Spleen (tissue), 7 donors: ENCODE results near the gene PHC1.

Experiments used
- CTCF ChIP-seq, 11 experiments: fragments of 200-600 bp in 7 of 11; fragments of 450-650 bp in 4 of 11; sonication (generic) in 4 of 11; IDR thresholded peaks in 8 of 11; conservative IDR thresholded peaks in 3 of 11; 1 replicate in 7 of 11; 2 replicates in 4 of 11; pipeline versions ENCODE4 v1.4.0 to v1.8.0; 2016 to 2021; ENCODE audit warnings: antibody characterized with exemption in 11 of 11, inconsistent platforms in 4 of 11, mild to moderate bottlenecking in 1 of 11
- POLR2A ChIP-seq, 3 donors: fragments of 450-650 bp; IDR thresholded peaks; one replicate each; pipeline ENCODE4 v1.5.1; 2017; ENCODE audit warnings: antibody characterized with exemption in 3 of 3, mild to moderate bottlenecking in 1 of 3
- POLR2AphosphoS5 ChIP-seq, 3 donors: sonication (generic); formaldehyde crosslinking; IDR thresholded peaks; one replicate each; pipeline ENCODE4 v1.5.1; 2017; ENCODE audit warnings: antibody characterized with exemption in 3 of 3
- donor health status: DM: no; HTN: no; CAD: no; lungs with moderate emphysema.
- donor health status: DM: no; HTN: no; CAD: no.
- donor health status: DM: no; HTN: no; CAD: no.

- TF ChIP-seq CTCF (IDR thresholded peaks at IDR 0.05 in 8 of 11, conservative IDR thresholded peaks at IDR 0.05 in 3 of 11), result no peak
- TF ChIP-seq POLR2A (IDR thresholded peaks at IDR 0.05), result no peak
- TF ChIP-seq POLR2AphosphoS5 (IDR thresholded peaks at IDR 0.05), result no peak
These were observed 45.9 kb downstream of the PHC1 start for GRCh38 chr12:8960176-8960575.
